BJ (cell line): ENCODE data around the gene ABHD14A. TPM values are rescaled to one million over a fixed set of nuclear protein-coding genes. Genes with fewer than 3 reads are reported as not detected.

Experiments
- CTCF ChIA-PET: fragments of 350-600 bp; formaldehyde crosslinking; extraction: SDS; loops from one replicate; lab custom pipeline; 2021; ENCODE audit warnings: antibody characterized with exemption, inconsistent platforms; lab: Yijun Ruan, JAX
- POLR2A ChIA-PET: fragments of 300-600 bp; sonication (Branson Sonifier 250); formaldehyde crosslinking; extraction: SDS; loops from one replicate; lab custom pipeline; 2021; ENCODE audit warnings: antibody characterized with exemption; lab: Charles Lee
- DNase-seq: peaks from one replicate; pipeline ENCODE4 v3.0.0-alpha.2; 2011; ENCODE audit warnings: low read depth
- H3K27me3 ChIP-seq: 2 replicates; pipeline ENCODE4 v1.6.0; 2011; ENCODE audit warnings: low read length; ENCODE audit not compliant: control insufficient read depth, insufficient read depth
- H3K36me3 ChIP-seq: 2 replicates; pipeline ENCODE4 v1.5.1; 2011; ENCODE audit warnings: low read length; ENCODE audit not compliant: control insufficient read depth, insufficient read depth
- H3K4me3 ChIP-seq: 2 replicates; pipeline ENCODE4 v1.5.1; 2011; ENCODE audit warnings: low read depth, mild to moderate bottlenecking, control low read depth, low read length
- polyA plus RNA-seq: library from polyadenylated mRNA; depleted of rRNA; stranded (reverse); fragments of >200 nt; gene quantifications from 2 replicates; pipeline ENCODE4 v1.2.3, GENCODE V29; 2011; rRNA removed
- small RNA-seq: library from RNA; depleted of rRNA; stranded (forward); fragments of <200 nt; gene quantifications from one replicate; pipeline ENCODE3, GENCODE V24; 2012; ENCODE audit warnings: low replicate concordance, low read depth; ENCODE audit not compliant: insufficient read length
- TF ChIP-seq, protein P1 (sequence below): IDR thresholded peaks from 2 replicates; pipeline ENCODE4 v1.5.1; 2011; ENCODE audit warnings: low read depth, mild to moderate bottlenecking, control low read depth, inconsistent platforms, low read length, moderate library complexity; ENCODE audit not compliant: insufficient read depth

Gene ABHD14A
- polyA plus RNA-seq, 1 experiment: 16.5 TPM

DNA sequence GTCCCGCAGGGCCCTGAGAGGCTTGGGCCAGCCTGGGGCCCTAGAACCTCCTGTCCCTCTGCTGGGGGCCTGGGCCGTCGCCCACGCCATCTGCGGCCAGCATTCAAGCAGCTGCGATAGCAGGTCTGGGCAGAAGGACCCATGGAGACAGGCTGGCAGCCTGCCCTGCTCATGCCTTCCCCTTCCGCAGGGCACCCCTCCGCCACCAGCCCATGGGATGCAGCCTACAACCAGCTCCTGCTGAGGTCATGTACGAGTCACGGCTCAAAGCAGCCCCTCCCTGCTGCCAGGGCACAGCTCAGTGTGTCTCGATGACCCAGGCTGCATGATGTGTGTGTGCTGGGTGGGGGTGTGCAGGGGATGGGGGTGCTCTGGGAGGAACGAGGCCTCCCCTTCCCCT, 53.7 kb downstream of the ABHD14A start:
- no peak for DNase-seq
- TF ChIP-seq, protein P1, sequence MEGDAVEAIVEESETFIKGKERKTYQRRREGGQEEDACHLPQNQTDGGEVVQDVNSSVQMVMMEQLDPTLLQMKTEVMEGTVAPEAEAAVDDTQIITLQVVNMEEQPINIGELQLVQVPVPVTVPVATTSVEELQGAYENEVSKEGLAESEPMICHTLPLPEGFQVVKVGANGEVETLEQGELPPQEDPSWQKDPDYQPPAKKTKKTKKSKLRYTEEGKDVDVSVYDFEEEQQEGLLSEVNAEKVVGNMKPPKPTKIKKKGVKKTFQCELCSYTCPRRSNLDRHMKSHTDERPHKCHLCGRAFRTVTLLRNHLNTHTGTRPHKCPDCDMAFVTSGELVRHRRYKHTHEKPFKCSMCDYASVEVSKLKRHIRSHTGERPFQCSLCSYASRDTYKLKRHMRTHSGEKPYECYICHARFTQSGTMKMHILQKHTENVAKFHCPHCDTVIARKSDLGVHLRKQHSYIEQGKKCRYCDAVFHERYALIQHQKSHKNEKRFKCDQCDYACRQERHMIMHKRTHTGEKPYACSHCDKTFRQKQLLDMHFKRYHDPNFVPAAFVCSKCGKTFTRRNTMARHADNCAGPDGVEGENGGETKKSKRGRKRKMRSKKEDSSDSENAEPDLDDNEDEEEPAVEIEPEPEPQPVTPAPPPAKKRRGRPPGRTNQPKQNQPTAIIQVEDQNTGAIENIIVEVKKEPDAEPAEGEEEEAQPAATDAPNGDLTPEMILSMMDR: no peak
- Histone ChIP-seq H3K36me3 (no peaks in the 10 kb centered on the region), H3K27me3 (no peaks in the 10 kb centered on the region), H3K4me3 (no peak overlapping the region)
- ChIA-PET CTCF (interaction anchor here (0.6 to 1.6 kb wide), 3 partner anchors 13 to 115 kb away, joined by 3 to 5 read pairs (median 4); no protein-coding TSS in a partner anchor), POLR2A (no interaction called here)

DNA sequence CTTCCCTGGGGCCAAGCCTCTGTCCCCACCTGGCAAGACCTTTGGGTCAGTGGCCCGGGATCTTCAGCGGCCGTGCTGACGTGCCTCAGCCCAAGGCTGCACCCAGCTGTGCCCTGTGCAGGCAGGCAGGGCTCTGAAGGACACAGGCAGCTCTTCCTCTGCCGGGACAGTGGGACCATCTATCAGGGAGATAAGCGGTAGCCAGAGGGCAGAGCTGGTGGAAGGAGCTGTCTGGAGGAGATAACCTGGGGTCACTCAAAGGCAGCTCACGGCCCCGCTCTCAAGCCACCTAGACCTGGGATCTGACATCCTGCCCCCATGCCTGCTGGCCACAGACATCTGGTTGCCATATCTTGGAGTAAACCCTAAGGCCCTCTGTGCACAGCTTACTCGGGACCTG, 54.2 kb downstream of the ABHD14A start:
- POLR2A ChIA-PET: no interaction called here
- H3K27me3 ChIP-seq: no peaks in the 10 kb centered on the region
- H3K36me3 ChIP-seq: no peaks in the 10 kb centered on the region
- CTCF ChIA-PET: interaction anchor here (1.6 kb wide), 1 partner anchor 94 kb away, joined by 5 read pairs; no protein-coding TSS in a partner anchor
- DNase-seq: no peak
- no peak overlapping the region for H3K4me3 ChIP-seq
- TF ChIP-seq, protein P1: no peak

DNA sequence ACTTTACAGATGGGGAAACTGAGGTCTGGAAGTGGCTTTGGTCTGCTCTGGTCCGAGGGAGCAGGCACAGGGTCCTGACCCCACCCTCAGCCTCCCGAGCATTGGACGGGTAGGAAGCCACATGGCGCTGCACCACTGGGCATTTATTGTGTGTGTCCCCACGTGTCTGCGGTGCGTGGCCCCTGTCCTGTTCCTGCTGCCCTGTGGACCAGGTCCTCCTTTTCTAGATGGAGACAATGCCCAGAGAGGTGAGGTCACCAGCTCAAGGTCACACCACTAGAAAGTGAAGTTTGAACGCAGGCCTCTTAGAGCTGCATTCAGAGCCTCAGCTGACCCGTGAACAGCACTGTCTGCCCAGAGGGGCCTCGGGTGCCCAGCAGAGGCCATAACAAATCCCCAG, 54.7 kb downstream of the ABHD14A start:
- Histone ChIP-seq H3K4me3 (no peak overlapping the region), H3K27me3 (no peaks in the 10 kb centered on the region), H3K36me3 (no peaks in the 10 kb centered on the region)
- POLR2A ChIA-PET: no interaction called here
- no peak for DNase-seq
- CTCF ChIA-PET: no interaction called here
- TF ChIP-seq, protein P1: no peak

Small RNA genes lying within 50 kb of the gene (small RNA-seq; reads per million reads assigned to genes)
- gene AC115284.1: not detected

Other genes with a start within 250 kb of the ABHD14A start
- not detected in 2 replicates for gene IQCF6, start 195.8 kb upstream of the ABHD14A start, polyA plus RNA-seq
- not detected in 2 replicates for gene IQCF2, start 113.4 kb upstream of the ABHD14A start, polyA plus RNA-seq
- not detected in 2 replicates for gene IQCF5, start 99.5 kb upstream of the ABHD14A start, polyA plus RNA-seq
- not detected in 2 replicates for gene IQCF1, start 71.7 kb upstream of the ABHD14A start, polyA plus RNA-seq
- 16.5 and 23.4 TPM in 2 replicates for gene RRP9, start 33.2 kb upstream of the ABHD14A start, polyA plus RNA-seq
- 24.4 and 33.0 TPM in 2 replicates for gene PARP3, start 32.7 kb upstream of the ABHD14A start, polyA plus RNA-seq
- gene GPR62, start 19.7 kb upstream of the ABHD14A start, polyA plus RNA-seq: not detected in 2 replicates
- gene PCBP4, start 7.6 kb upstream of the ABHD14A start, polyA plus RNA-seq: 55.9 and 88.7 TPM in 2 replicates
- gene ABHD14B, start 1.0 kb upstream of the ABHD14A start, polyA plus RNA-seq: 53.6 and 61.1 TPM in 2 replicates
- 31.7 and 55.7 TPM in 2 replicates for gene ACY1, start 8.5 kb downstream of the ABHD14A start, polyA plus RNA-seq
- gene RPL29, start 20.8 kb downstream of the ABHD14A start, polyA plus RNA-seq: 1,978 and 2,324 TPM in 2 replicates
- 25.7 and 37.0 TPM in 2 replicates for gene DUSP7, start 81.5 kb downstream of the ABHD14A start, polyA plus RNA-seq
- gene POC1A, start 179.4 kb downstream of the ABHD14A start, polyA plus RNA-seq: 9.3 and 18.4 TPM in 2 replicates
- 35.7 and 51.7 TPM in 2 replicates for gene ALAS1, start 223.1 kb downstream of the ABHD14A start, polyA plus RNA-seq